ENCODE data around the gene GRPEL1.
"Not testable (repeated sequence)": the region's sequence is repeated elsewhere in the genome, so short reads cannot be mapped to it uniquely, and the experiment has no call there.

The GRPEL1 gene

GRCh38 chr4:7087036-7087435 lies 19.2 kb upstream of the GRPEL1 start:
- H3K27me3 ChIP-seq (ENCODE audit: control insufficient read depth, insufficient read depth, low read length): peaks cover 61% of the 10 kb centered on the region
- no peak overlapping the region for H3K27ac ChIP-seq (ENCODE audit: low read length)

DNA sequence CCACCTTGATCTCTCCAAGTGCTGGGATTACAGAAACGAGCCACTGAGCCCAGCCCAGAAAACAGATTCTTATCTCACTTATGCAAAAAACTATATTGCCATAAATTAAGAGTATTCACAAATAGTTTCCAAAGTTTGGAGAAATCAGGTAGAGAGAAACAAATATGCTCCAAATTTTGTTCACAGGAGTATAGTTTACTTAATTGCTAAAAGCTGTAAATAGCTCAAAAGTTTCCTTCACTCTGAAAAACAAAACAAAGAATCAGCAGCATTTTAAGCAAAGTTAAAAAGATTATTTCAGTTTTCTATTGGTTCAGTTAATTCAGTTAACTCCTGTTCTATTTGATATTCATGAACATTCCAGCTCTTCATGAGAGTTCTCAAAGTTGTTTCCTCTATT lies 18.5 kb upstream of the GRPEL1 start:
- H3K27me3 ChIP-seq (ENCODE audit: control insufficient read depth, insufficient read depth, low read length): peaks cover 54% of the 10 kb centered on the region
- no peaks in the 10 kb centered on the region for H3K36me3 ChIP-seq (ENCODE audit: control insufficient read depth, low read depth, low read length)
- no peaks in the 10 kb centered on the region for H3K4me1 ChIP-seq (ENCODE audit: control insufficient read depth, low read depth, low read length)

More at GRCh38 chr4:7087036-7087435, 19.2 kb upstream of the GRPEL1 start:
- Histone ChIP-seq H3K9me3 (ENCODE audit: control insufficient read depth, low read depth, low read length) (no peaks in the 10 kb centered on the region), H3K36me3 (ENCODE audit: control insufficient read depth, low read depth, low read length) (no peaks in the 10 kb centered on the region), H3K4me3 (ENCODE audit: low read length) (no peak overlapping the region), H3K4me1 (ENCODE audit: control insufficient read depth, low read depth, low read length) (no peaks in the 10 kb centered on the region), H3K9ac (ENCODE audit: low read length) (no peak overlapping the region)

GRCh38 chr4:7084564-7084961 lies 16.7 kb upstream of the GRPEL1 start:
- not testable (repeated sequence) for H3K4me1 ChIP-seq (ENCODE audit: control insufficient read depth, low read depth, low read length); H3K9ac ChIP-seq (ENCODE audit: low read length); H3K36me3 ChIP-seq (ENCODE audit: control insufficient read depth, low read depth, low read length); H3K9me3 ChIP-seq (ENCODE audit: control insufficient read depth, low read depth, low read length); H3K4me3 ChIP-seq (ENCODE audit: low read length); H3K27ac ChIP-seq (ENCODE audit: low read length)
- H3K27me3 ChIP-seq (ENCODE audit: control insufficient read depth, insufficient read depth, low read length): peaks cover 38% of the 10 kb centered on the region

More for the DNA sequence above, 18.5 kb upstream of the GRPEL1 start:
- Histone ChIP-seq H3K9ac (ENCODE audit: low read length) (no peak overlapping the region), H3K9me3 (ENCODE audit: control insufficient read depth, low read depth, low read length) (no peaks in the 10 kb centered on the region), H3K27ac (ENCODE audit: low read length) (no peak overlapping the region), H3K4me3 (ENCODE audit: low read length) (no peak overlapping the region)

- Histone ChIP-seq H3K27ac (ENCODE audit: low read length) (no peak overlapping the region), H3K36me3 (ENCODE audit: control insufficient read depth, low read depth, low read length) (no peaks in the 10 kb centered on the region), H3K27me3 (ENCODE audit: control insufficient read depth, insufficient read depth, low read length) (peaks cover 31% of the 10 kb centered on the region), H3K9ac (ENCODE audit: low read length) (no peak overlapping the region), H3K9me3 (ENCODE audit: control insufficient read depth, low read depth, low read length) (no peaks in the 10 kb centered on the region), H3K4me3 (ENCODE audit: low read length) (no peak overlapping the region), H3K4me1 (ENCODE audit: control insufficient read depth, low read depth, low read length) (no peaks in the 10 kb centered on the region)
These were observed 16.0 kb upstream of the GRPEL1 start for GRCh38 chr4:7083597-7084563.

GRCh38 chr4:7079909-7080308 lies 12.0 kb upstream of the GRPEL1 start:
- H3K9me3 ChIP-seq (ENCODE audit: control insufficient read depth, low read depth, low read length); H3K27ac ChIP-seq (ENCODE audit: low read length); H3K36me3 ChIP-seq (ENCODE audit: control insufficient read depth, low read depth, low read length); H3K9ac ChIP-seq (ENCODE audit: low read length); H3K4me3 ChIP-seq (ENCODE audit: low read length); H3K4me1 ChIP-seq (ENCODE audit: control insufficient read depth, low read depth, low read length): not testable (repeated sequence)
- H3K27me3 ChIP-seq (ENCODE audit: control insufficient read depth, insufficient read depth, low read length): peaks cover 14% of the 10 kb centered on the region

GRCh38 chr4:7079483-7079882 lies 11.6 kb upstream of the GRPEL1 start:
- not testable (repeated sequence) for H3K27ac ChIP-seq (ENCODE audit: low read length)

GRCh38 chr4:7078025-7078424 lies 10.2 kb upstream of the GRPEL1 start:
- H3K9me3 ChIP-seq (ENCODE audit: control insufficient read depth, low read depth, low read length): no peaks in the 10 kb centered on the region
- no peaks in the 10 kb centered on the region for H3K36me3 ChIP-seq (ENCODE audit: control insufficient read depth, low read depth, low read length)
- no peak overlapping the region for H3K9ac ChIP-seq (ENCODE audit: low read length)
- H3K4me3 ChIP-seq (ENCODE audit: low read length): no peak overlapping the region
- H3K4me1 ChIP-seq (ENCODE audit: control insufficient read depth, low read depth, low read length): no peaks in the 10 kb centered on the region
- H3K27me3 ChIP-seq (ENCODE audit: control insufficient read depth, insufficient read depth, low read length): peaks cover 4% of the 10 kb centered on the region
- no peak overlapping the region for H3K27ac ChIP-seq (ENCODE audit: low read length)

More at GRCh38 chr4:7079483-7079882, 11.6 kb upstream of the GRPEL1 start:
- not testable (repeated sequence) for H3K4me1 ChIP-seq (ENCODE audit: control insufficient read depth, low read depth, low read length); H3K9me3 ChIP-seq (ENCODE audit: control insufficient read depth, low read depth, low read length); H3K4me3 ChIP-seq (ENCODE audit: low read length); H3K9ac ChIP-seq (ENCODE audit: low read length); H3K36me3 ChIP-seq (ENCODE audit: control insufficient read depth, low read depth, low read length)
- peaks cover 14% of the 10 kb centered on the region for H3K27me3 ChIP-seq (ENCODE audit: control insufficient read depth, insufficient read depth, low read length)

- Histone ChIP-seq H3K9ac (ENCODE audit: low read length) (no peak overlapping the region), H3K9me3 (ENCODE audit: control insufficient read depth, low read depth, low read length) (no peaks in the 10 kb centered on the region), H3K4me1 (ENCODE audit: control insufficient read depth, low read depth, low read length) (no peaks in the 10 kb centered on the region), H3K27me3 (ENCODE audit: control insufficient read depth, insufficient read depth, low read length) (no peaks in the 10 kb centered on the region), H3K27ac (ENCODE audit: low read length) (no peak overlapping the region), H3K4me3 (ENCODE audit: low read length) (no peak overlapping the region), H3K36me3 (ENCODE audit: control insufficient read depth, low read depth, low read length) (no peaks in the 10 kb centered on the region)
These were observed 9.5 kb upstream of the GRPEL1 start for GRCh38 chr4:7077371-7077770.

DNA sequence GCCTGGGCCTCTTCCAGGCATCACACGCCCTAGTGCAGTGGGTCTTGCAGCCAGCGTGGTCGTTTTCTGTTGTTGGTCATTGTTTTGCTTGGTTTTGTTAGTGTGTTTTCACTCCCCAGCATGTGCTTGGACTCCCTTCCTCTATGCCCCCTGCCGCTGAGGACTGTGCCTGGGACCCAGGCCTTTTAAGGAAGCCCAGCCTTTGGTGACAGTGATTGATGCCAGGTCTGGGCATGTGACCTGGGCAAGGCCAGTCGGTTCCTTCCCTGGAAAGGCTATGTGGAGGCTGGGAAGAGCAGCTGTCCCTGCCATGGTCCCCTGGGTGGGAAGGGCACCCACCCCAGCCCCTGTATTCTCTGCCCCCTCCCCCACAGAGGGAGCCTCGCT lies 8.8 kb upstream of the GRPEL1 start:
- Histone ChIP-seq H3K27me3 (ENCODE audit: control insufficient read depth, insufficient read depth, low read length) (no peaks in the 10 kb centered on the region), H3K27ac (ENCODE audit: low read length) (no peak overlapping the region), H3K4me3 (ENCODE audit: low read length) (no peak overlapping the region)

DNA sequence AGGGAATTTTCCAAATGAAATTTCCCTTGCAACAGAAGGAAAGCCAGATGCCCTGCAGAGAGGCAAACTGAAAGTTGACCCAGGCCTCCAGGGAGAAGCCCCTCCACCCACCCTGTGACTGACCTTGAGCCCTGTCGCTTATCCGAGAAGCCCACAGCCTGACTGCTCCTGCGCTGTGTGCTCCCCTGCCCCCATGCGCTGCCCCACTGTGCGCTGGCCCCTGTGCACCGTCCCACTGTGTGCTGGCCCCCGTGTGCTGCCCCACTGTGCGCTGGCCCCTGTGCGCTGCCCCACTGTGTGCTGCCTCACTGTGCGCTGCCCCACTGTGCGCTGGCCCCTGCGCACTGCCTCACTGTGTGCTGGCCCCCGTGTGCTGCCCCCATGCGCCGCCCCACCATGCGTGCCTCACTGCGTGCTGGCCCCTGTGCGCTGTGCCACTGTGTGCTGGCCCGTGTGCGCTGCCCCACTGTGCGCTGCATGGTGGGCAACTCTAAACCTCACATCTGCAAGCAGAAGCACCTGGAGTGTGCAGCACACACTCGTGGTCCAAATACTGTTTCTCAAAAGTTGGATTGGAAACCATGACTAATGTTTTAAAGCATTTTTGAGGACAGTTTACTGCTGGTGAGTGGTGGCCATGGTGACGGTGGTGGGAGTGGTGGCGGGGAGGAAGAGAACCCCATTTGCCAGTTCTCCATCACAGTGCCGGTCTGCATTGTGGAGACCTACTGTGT lies 8.3 kb upstream of the GRPEL1 start:
- Histone ChIP-seq H3K4me3 (ENCODE audit: low read length) (no peak overlapping the region), H3K4me1 (ENCODE audit: control insufficient read depth, low read depth, low read length) (no peaks in the 10 kb centered on the region), H3K27ac (ENCODE audit: low read length) (no peak overlapping the region), H3K9ac (ENCODE audit: low read length) (no peak overlapping the region), H3K27me3 (ENCODE audit: control insufficient read depth, insufficient read depth, low read length) (no peaks in the 10 kb centered on the region), H3K36me3 (ENCODE audit: control insufficient read depth, low read depth, low read length) (no peaks in the 10 kb centered on the region), H3K9me3 (ENCODE audit: control insufficient read depth, low read depth, low read length) (no peaks in the 10 kb centered on the region)

More for the DNA sequence above, 8.8 kb upstream of the GRPEL1 start:
- Histone ChIP-seq H3K9ac (ENCODE audit: low read length) (no peak overlapping the region), H3K36me3 (ENCODE audit: control insufficient read depth, low read depth, low read length) (no peaks in the 10 kb centered on the region), H3K4me1 (ENCODE audit: control insufficient read depth, low read depth, low read length) (no peaks in the 10 kb centered on the region), H3K9me3 (ENCODE audit: control insufficient read depth, low read depth, low read length) (no peaks in the 10 kb centered on the region)

- no peak overlapping the region for H3K9ac ChIP-seq (ENCODE audit: low read length)
- no peak overlapping the region for H3K4me3 ChIP-seq (ENCODE audit: low read length)
- H3K36me3 ChIP-seq (ENCODE audit: control insufficient read depth, low read depth, low read length): no peaks in the 10 kb centered on the region
- H3K27ac ChIP-seq (ENCODE audit: low read length): no peak overlapping the region
- H3K9me3 ChIP-seq (ENCODE audit: control insufficient read depth, low read depth, low read length): no peaks in the 10 kb centered on the region
- peaks cover 8% of the 10 kb centered on the region for H3K27me3 ChIP-seq (ENCODE audit: control insufficient read depth, insufficient read depth, low read length)
- H3K4me1 ChIP-seq (ENCODE audit: control insufficient read depth, low read depth, low read length): no peaks in the 10 kb centered on the region
These were observed 6.6 kb upstream of the GRPEL1 start for GRCh38 chr4:7074426-7074825.

Measured in iPS-18a (cell line).